Right atrium auricular region (tissue), 2 donors: ENCODE results near the gene SNCB. TPM values are rescaled to one million over a fixed set of nuclear protein-coding genes. Genes with fewer than 3 reads are reported as not detected.

ENCODE experiments used
- DNase-seq: peaks from one replicate; pipeline ENCODE4 v3.0.0-alpha.2; 2019; ENCODE audit warnings: low spot score
- H3K27ac ChIP-seq, 2 donors: fragments of 200-600 bp; sonication (generic); 1 replicate in 1 of 2; 2 replicates in 1 of 2; pipeline ENCODE4 v1.5.1; 2016 to 2019
- H3K27me3 ChIP-seq, 2 donors: fragments of 200-600 bp; sonication (generic); one replicate each; pipeline versions ENCODE4 v1.5.1 to v1.6.0; 2017 to 2019
- H3K36me3 ChIP-seq: fragments of 200-600 bp; sonication (generic); one replicate; pipeline ENCODE4 v1.5.1; 2016
- H3K4me1 ChIP-seq, 2 donors: fragments of 200-600 bp; sonication (generic); one replicate each; pipeline versions ENCODE4 v1.5.1 to v1.6.0; 2017 to 2019
- H3K4me3 ChIP-seq, 2 donors: fragments of 200-600 bp; sonication (generic); 1 replicate in 1 of 2; 2 replicates in 1 of 2; pipeline ENCODE4 v1.5.1; 2017 to 2019; ENCODE audit warnings: mild to moderate bottlenecking in 1 of 2, moderate library complexity in 1 of 2
- H3K9me3 ChIP-seq, 2 donors: fragments of 200-600 bp; sonication (generic); one replicate each; pipeline ENCODE4 v1.5.1; 2019
- total RNA-seq, 2 donors: library from RNA; depleted of rRNA; stranded (reverse); fragments of >200 nt; gene quantifications; one replicate each; pipeline ENCODE4 v1.1.0, GENCODE V29; 2016
- TF ChIP-seq, protein P1 (sequence below), 2 donors: fragments of 200-600 bp; sonication (generic); IDR thresholded peaks; one replicate each; pipeline ENCODE4 v1.5.1; 2019; ENCODE audit warnings: antibody characterized with exemption in 2 of 2

Gene SNCB
- total RNA-seq, 2 donors from 2014 or later = 0.67 TPM; not detected in 1

DNA sequence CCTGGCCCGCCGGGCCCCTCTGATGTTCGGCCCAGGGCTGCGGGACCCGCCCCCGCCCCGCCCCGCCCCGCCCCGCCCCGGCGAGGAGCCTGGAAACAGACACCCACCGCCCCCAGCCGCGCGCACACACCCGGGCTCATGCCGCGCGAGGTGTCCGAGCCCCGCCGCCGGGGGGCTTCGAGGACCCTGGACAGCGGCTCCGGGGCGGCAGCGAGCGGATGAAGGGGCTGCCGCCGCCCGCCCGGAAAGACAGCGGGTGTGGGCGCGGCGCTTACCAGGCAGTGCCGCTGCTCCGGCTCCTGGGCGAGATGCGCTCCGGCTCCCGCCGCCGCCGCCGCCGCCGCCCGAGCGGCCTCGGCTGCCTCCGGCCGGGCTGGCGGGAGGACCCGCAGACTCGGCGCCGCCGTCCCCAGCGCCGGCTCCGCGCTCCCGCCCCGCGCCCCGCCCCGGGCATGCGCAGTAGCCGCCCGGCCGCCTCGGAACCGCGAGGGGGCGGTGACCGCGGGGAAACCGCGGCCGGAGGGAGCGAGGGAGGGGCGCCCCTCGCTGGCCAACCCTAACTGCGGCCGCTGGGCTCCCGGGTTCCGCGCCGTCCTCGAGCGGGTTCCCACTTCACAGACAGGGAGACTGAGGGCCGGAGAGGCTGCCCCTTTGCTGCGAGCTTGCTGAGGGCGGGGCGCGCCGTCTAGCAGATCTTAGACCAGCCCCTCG lies 20.5 kb downstream of the SNCB start, which contains the start of gene GPRIN1:
TSS of gene GPRIN1 (minus strand) at position 433 of the 711 bp plus-strand sequence. CDS start 10,322 bp downstream, outside the sequence.
- DNase-seq = no peak

DNA sequence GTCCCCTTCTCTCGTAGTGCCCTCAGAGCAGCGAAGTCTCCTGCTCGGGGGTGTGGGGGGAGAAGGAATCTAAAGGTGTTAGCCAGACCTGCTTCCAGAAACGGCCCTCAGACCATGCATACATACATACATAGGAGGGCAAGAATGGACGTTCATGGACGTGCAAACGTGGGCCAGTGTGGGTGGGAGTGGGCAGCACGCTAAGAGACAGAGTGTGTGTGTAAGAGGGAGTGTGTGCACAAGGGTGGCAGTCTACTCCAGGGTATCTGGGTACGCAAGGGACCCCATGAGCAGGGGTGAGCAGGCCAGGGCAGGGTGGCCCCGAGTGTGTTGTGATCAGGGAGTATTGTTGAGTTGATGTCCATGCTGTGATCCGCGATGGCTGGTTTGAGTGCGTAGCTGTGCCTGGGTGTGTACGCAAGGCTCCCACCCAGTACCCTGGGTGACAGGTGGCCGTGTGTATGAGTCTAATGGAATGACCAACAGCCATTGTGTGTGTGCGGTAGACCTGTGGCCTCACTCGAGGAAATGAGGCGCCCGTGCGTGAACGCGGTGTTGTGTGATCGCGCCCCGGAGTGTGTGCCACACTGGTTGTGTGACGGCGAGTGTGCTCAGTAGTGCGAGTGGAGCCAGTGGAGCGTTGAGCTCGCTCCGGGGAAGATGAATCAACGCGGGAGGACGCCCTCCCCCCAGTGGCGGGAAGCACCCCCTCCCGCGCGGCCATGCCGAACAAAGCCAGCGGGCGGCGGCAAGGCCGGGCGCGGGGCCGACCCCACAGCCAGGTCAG lies 21.2 kb downstream of the SNCB start:
- H3K36me3 ChIP-seq = no peaks in the 10 kb centered on the region
- no peak for DNase-seq
- peak overlapping the region; percentile 51 to 68 for H3K4me3 ChIP-seq
- peaks cover 0 to 15% of the 10 kb centered on the region in 2 donors for H3K4me1 ChIP-seq
- no peak overlapping the region for H3K27ac ChIP-seq
- TF ChIP-seq, protein P1, sequence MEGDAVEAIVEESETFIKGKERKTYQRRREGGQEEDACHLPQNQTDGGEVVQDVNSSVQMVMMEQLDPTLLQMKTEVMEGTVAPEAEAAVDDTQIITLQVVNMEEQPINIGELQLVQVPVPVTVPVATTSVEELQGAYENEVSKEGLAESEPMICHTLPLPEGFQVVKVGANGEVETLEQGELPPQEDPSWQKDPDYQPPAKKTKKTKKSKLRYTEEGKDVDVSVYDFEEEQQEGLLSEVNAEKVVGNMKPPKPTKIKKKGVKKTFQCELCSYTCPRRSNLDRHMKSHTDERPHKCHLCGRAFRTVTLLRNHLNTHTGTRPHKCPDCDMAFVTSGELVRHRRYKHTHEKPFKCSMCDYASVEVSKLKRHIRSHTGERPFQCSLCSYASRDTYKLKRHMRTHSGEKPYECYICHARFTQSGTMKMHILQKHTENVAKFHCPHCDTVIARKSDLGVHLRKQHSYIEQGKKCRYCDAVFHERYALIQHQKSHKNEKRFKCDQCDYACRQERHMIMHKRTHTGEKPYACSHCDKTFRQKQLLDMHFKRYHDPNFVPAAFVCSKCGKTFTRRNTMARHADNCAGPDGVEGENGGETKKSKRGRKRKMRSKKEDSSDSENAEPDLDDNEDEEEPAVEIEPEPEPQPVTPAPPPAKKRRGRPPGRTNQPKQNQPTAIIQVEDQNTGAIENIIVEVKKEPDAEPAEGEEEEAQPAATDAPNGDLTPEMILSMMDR (IDR thresholded peaks at IDR 0.05) = no peak
- H3K27me3 ChIP-seq = no peaks in the 10 kb centered on the region
- no peaks in the 10 kb centered on the region for H3K9me3 ChIP-seq

More for the DNA sequence above, 20.5 kb downstream of the SNCB start, which contains the start of gene GPRIN1:
- no peak within 1 kb of the TSS for H3K27ac ChIP-seq
- no peaks in the 10 kb centered on the region for H3K36me3 ChIP-seq
- TF ChIP-seq, protein P1 (IDR thresholded peaks at IDR 0.05) = peak in 1 of 2 donors; percentile 39
- H3K4me1 ChIP-seq = peaks cover 0 to 15% of the 10 kb centered on the region in 2 donors
- no peaks in the 10 kb centered on the region for H3K27me3 ChIP-seq
- H3K4me3 ChIP-seq = peak within 1 kb of the TSS; percentile 51 to 68
- H3K9me3 ChIP-seq = no peaks in the 10 kb centered on the region

- no peak overlapping the region for H3K4me3 ChIP-seq
- H3K27me3 ChIP-seq = no peaks in the 10 kb centered on the region
- H3K9me3 ChIP-seq = no peaks in the 10 kb centered on the region
- TF ChIP-seq, protein P1 (IDR thresholded peaks at IDR 0.05) = no peak
- DNase-seq = no peak
- no peak overlapping the region for H3K27ac ChIP-seq
- H3K4me1 ChIP-seq = peaks cover 0 to 15% of the 10 kb centered on the region in 2 donors
- no peaks in the 10 kb centered on the region for H3K36me3 ChIP-seq
These were observed 22.1 kb downstream of the SNCB start for GRCh38 chr5:176608142-176608705.

- Histone ChIP-seq H3K4me3 (no peak overlapping the region), H3K27me3 (no peaks in the 10 kb centered on the region), H3K27ac (no peak overlapping the region), H3K36me3 (no peaks in the 10 kb centered on the region), H3K4me1 (peaks cover 0 to 15% of the 10 kb centered on the region in 2 donors), H3K9me3 (no peaks in the 10 kb centered on the region)
- no peak for DNase-seq
- TF ChIP-seq, protein P1 (IDR thresholded peaks at IDR 0.05) = no peak
These were observed 23.5 kb downstream of the SNCB start for GRCh38 chr5:176606875-176607274.

GRCh38 chr5:176606032-176606431 lies 24.3 kb downstream of the SNCB start:
- Histone ChIP-seq H3K9me3 (no peaks in the 10 kb centered on the region), H3K27ac (no peak overlapping the region), H3K4me3 (no peak overlapping the region), H3K4me1 (peaks cover 0 to 15% of the 10 kb centered on the region in 2 donors), H3K36me3 (no peaks in the 10 kb centered on the region), H3K27me3 (no peaks in the 10 kb centered on the region)
- TF ChIP-seq, protein P1 (IDR thresholded peaks at IDR 0.05) = no peak
- no peak for DNase-seq
